ENCODE results near the gene RAB3C.

The RAB3C gene

DNA sequence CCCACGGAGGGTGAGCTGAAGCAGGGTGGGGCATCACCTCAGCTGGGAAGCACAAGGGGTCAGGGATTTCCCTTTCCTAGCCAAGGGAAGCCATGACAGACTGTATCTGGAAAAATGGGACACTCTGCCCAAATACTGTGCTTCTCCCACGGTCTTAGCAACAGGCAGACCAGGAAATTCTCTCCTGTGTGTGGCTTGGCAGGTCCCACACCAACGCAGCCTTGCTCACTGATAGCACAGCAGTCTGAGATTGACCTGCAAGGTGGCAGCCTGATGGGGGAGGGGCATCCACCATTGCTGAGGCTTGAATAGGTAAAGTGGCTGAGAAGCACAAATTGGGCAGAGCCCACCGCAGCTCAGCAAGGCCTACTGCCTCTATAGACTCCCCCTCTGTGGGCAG lies 23.2 kb downstream of the RAB3C start:
- no peak for DNase-seq

DNA sequence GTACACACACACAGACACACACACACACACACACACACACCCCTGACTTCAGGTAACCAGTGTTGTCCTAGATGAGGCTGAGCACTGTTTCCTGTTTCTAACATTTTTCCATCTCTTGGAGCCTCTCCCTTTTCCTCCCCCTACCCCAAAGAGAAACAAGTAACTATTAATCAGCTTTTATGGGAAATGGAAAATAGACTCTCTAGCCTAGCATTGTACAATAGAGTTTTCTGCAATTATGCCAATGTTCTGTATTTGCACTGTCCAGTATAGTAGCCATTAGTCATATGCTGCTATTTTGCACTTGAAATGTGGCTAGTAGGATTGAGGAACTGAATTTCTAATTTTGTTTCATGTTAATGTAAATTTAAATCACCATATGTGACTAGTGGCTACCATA lies 33.1 kb downstream of the RAB3C start:
- DNase-seq, result no peak

DNA sequence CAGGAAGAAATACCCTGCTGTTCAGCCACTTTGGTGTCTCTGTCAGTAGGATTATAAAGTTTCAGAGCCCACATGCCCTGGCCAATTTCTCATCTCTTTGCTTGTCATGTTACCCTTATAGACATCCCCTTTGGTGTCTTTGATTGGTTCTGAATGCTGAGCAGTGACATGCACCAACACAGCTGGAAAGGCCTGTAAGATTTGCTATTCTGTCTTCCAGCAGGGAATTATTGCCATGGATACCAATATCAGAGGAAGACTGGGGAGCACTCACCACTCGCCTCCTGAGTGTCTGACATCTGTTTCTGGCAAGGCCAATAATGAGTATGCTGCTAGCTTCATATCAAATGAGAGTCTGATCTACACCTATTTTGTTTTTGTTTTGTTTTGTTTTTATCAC lies 34.4 kb downstream of the RAB3C start:
- no peak for DNase-seq

DNA sequence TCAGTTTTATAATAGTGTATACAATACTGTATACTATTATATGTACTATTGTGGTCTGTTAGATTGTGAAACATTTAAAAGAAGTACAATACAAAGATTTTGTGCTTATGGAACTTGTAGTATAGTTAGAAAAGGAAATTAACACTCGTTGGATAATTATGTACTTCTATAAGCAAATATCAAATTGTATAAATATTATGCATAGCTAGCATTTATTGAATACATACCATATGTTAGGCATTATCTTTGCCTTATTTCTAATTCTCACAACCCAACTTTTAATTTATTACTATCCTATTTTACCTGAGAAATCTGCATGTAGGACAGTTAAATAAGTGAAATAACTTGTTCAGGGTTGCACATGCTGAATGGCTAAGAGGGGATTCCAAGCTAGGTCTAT lies 37.5 kb downstream of the RAB3C start:
- no peak for DNase-seq

DNA sequence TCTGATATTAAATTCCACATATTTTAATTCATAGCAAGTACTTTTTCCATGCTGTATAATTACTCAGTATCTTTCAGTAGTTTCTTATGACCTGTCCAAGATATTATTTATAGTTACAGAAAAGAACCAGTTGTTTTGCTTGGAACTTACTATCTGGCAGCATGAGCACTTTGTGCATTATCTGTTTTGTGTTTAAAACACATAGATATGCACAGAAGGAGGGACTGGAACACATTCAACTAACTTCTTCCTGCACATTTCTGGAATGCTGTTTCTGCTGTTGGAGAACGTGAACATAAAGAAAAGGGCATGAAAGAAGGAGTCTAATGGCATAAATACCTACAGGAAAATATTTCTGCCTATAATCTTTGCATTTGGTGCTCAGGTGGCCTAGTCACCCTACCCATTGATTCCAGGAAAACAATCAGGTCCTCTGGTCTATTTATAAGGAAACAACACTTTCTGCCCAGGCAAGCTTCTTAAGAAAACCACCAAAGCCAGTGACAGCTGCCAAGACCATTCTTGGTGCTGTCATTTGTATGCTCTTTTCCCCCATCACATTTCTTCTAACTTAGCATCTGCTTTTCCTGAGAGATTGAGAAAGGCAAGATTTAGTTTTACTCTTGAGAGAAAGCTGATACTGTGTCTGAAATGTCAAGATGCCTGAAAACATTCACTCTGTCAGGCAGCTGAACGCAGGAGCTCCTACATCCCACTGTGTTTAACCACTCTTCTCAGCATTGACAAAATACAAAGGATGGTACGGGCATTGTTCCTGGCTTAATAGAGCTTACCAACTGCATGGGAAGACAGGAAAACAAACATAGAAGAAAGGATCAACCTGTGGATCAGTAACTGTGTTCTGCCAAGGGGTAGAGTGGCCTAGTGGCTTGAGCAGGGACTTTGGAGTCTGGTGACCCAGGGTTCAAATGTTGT lies 40.3 kb downstream of the RAB3C start:
- no peak for DNase-seq

DNA sequence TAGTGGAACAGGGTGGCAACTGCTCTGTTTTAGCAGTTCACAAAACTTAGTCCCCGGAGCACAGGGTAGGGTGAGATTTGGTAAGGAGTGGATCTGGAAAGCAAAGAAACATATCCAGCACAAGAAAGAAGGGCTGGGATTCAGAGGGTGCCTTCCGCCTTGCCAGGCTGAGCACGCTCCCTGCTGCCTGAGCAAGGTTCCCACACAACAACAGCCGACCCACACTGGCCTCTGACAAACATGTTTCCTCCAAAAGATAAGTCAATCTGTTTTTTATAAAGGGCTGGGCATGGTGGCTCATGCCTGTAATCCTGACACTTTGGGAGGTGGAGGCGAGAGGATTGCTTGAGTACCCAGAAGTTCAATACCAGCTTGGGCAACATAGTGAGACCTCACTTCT lies 45.8 kb downstream of the RAB3C start:
- DNase-seq, result no peak

DNA sequence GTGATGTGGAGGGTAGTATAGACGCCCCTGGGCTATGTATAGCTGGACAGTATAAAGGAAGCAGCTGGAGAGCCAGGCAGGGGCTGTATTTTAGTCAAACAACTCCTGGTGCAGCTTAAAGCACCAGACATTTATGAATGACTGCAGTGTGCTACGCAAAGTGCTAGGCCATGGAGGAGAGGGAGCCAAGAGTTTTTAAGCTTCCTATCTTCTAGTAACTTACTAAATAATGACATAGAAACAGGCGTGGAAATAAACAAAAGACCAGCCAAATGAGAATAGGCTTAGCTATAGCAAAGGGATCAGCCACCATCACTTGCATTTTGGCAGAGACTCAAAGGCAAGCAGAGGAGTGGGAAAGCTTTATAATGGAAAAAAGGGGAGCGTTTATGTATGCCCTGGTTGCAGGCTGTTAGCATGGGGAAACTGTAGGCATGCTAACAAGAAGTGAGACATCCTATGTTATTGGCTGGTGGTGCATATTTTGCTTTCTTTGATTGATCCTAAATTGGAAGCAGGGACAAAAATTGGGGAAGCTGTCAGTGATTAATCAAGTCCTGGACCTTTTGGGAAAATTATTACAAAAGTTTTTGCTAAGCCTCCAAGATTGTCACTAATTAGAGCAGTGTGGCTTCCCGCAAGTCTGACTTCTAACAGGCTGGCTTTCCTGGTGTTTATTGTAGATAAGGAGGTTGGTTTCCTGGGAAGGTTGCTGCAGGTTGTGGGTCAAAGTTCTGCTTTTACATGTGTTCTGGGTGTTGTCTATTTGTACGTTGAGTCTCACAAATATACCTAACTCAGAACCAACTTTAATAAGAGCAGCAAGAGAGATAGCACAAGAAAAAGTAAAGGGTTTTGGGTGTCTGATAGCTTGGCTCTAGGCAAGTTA lies 46.6 kb downstream of the RAB3C start:
- DNase-seq, result no peak

DNA sequence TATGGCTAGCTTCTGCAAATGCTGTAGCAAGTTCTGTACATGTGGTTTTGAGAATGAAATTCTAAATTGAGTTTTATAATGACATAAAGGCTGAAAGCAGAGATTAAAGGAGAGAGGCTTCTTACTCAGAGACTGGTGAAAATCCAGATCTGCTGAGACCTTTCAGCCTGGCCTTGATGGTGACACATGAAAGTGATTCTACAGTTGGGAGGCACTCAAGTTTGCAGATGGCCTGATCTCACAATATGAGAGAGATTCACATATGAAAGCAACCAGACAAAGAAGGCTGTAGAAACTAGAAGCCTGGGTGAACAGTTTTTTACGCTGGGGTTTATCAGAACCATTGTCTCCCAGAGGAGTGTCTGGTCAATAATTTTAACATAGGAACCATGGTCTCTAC lies 49.0 kb downstream of the RAB3C start:
- no peak for DNase-seq

DNA sequence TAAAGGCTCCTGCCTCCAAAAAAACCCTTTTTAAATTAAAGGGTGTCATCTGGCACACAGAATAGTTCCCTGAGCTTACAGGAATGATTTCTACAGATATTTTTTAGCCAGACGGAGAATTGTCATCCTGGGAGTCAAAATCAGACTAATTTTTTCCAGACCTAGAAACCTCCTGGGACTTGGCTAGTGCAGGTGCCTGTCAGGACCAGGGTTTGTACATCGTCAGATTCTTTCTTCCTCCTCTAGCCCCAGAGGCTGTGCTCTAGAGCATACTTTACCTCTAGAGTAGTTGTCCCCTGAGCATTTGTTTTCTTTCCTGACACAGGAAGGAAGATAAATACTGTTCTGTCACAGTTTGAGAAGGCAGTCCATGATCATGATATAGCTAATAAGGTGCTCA lies 52.5 kb downstream of the RAB3C start:
- DNase-seq, result no peak

DNA sequence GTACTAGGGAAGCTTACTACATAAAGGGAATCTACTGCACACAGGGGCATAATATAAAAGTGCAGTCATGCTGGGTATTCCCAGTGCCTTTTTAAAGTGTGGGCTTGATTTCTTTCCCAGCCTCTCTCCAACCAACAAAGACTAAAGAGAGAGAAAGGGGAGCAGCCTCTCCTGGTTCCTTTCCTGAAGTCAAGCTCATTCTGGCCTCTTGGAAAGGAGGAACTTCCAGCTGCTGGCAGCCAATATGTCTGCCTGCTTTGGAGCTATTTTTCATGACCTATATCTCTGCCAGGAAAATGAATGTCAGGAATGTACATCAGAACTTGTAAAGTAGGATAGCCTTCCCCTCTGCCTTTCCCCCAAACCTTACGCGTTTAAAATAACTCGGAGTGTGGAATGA lies 57.1 kb downstream of the RAB3C start:
- DNase-seq, result no peak

DNA sequence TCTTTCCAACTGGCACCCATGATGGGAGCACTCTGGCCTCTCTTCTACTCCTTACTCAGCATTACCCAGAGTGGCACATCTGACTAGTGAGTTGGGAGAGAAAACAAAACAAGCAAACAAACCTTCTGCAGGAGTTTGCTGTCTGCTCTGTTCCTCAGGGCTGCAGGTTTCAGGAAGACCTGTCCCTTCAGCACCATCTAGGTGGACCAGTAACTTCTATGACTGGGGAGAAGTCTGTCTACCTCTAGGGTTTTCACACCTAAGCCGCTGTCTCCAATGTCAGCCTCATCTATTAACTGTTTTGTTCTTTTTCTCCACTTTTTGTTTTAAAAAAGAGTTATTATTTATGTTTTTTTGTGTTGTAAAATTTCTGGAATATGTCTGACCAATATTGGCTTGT lies 58.7 kb downstream of the RAB3C start:
- DNase-seq, result no peak

DNA sequence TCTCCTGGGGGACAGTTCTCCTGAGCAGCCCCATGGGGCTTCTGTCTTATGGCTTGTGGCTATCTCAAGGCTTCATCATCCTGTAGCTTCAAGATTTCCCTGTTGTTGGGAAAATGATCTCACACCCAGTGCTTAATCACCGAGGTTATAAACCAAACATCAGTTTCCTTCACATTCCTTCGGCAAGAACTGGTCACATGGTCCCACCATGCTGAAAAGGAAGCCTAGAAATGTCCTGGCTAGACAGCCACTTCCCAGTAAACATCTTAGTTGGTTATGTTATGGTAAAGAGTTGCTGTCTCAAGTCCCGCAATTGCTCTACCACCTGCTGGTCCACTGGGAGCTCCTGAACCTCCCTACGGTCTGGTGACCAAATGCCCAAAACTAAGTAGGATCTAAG lies 66.0 kb downstream of the RAB3C start:
- no peak for DNase-seq

DNA sequence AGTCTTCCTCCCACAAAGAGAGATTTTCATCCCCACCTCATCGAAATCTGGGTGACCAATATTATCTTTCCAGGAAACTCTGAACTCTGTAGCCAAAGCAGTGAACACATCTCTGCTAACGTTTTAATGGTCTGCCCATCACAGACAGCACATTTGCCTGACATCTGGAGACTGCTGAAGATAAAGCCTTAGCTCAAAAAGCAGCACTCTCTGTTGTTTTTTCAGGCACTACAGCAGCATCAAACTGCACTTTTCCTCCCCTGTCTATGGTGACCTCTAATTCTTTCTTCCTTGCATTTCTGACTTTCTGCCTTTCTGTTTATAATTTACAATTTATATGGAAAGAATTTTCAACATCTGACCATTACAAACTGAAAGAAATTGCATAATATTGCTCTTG lies 66.8 kb downstream of the RAB3C start:
- DNase-seq, result no peak

DNA sequence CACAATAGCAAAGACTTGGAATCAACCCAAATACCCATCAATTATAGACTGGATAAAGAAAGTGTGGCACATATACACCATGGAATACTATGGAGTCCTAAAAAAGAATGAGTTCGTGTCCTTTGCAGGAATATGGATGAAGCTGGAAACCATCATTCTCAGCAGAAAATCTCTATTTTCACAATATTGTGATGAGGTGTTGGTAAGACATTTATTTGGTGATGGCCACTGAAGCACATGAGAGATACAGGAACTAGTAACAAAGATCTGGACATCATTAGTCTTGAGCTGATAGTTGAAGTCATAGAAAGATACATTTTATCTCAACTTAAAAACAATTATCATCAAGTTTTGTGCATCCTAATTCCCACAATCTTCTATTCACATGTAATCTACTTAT lies 70.6 kb downstream of the RAB3C start:
- no peak for DNase-seq

DNA sequence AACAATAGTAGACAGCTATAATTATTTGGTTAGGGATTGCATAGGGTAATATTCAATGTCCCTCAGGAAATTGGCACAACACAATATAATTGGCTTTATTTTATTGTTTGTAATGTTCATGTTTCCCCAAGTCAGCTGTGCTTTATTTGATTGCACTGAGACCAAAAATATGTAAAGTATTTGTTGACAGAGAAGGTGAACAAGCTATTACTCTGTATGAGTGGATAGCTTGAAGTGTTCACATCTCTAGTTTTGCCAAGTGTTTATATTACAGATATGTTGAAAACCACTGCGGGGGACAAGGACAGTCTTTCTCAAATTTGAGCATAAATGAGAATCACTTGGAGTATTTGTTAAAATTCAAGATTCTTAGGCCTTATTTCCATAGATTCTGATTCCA lies 83.3 kb downstream of the RAB3C start:
- no peak for DNase-seq

DNA sequence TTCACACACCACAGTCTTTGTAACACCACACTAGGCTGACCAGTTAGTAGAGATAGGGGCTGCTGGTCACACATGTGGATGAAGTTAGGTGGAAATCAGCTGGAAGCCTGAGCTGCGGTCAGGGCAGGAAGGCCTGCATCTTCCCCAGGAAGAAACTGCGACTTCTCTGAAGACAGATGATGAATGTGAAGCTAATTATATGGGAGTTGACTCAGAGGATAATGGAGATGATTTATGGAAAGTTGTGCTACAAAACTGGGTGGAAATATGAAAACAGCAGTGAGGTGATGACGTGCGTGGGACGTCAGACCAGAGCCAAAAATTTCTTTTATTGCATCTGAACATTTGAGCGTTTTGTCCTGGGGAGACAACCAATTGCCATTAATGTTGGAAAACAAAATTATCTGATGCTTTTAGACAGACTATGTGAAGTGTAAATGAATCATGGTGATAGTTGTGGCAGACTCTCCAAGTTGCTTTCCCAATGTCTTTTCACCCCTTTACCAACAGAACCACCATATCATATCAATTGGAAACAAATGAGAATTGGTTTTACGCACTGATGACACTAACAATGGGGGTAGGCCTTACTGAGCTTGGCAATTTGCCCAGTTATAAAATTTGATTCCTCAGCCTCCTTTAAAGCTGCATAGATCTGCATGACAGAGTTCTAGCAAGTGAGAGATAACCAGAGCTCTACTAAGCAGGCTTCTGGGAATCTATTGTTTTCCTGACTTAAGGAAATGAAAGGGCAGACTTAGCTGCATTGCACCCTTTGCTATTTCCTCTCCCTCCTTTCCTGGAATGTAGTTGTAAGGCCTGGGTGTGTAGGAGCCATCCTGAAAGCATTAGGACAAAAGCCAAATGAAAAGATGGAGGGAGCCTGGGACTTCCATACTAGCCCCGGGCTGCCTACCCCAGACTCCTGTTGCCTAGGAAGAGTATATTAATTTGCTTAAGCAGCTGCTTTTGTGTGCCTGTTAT lies 84.0 kb downstream of the RAB3C start:
- no peak for DNase-seq

DNA sequence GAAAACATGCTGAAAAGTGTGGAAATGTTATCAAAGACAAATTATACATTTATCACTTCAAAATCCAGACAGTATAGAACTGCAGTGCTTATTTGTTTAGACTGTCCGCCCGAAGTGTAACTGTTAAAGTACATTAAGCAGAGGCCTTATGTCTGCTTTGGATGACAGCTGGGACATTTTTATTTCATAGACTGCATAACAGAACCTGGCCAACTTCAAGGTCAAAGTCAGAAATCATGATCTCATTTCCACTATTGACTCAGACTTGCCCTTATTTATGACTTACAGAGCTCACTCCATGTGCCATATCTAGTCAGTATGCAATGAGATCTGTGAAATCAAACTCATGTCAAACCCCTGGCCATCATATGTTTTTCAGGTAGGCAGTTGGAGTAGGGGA lies 87.7 kb downstream of the RAB3C start:
- no peak for DNase-seq

DNA sequence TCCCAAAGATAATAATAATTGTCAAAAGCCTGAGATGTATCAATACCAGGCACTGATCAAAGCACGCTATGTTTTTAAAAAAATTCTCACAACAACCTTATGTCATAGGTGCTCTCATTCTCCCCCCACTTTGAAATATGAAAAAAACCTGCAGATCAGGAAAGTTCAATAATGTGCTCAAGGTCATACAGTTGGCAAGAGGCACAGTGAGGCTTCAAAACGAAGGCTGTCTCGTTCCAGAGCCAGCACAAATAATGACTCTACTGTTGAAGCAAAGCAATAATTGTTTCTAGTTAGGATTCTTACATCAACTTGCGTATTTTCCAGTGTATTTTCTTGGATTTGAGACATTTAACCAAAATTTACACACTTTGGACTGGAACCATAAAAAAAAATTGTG lies 88.3 kb downstream of the RAB3C start:
- no peak for DNase-seq

DNA sequence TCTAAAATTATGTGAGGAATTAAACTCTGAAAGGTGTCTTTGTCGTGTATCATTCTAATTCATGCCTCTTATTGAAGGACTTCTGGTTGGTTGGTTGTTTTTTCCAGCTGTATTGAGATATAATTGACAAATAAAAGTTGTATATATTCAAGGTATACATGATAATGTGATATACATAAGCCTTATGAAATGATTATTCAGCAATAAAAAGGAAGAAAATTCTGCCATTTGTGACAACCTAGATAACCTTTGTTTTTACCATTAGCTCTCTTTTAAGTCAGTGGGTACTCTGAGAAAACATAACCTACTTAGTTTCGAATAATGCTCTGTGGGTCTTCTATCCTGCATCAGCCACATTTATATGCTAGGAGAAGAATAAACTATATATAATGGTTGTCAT lies 89.6 kb downstream of the RAB3C start:
- no peak for DNase-seq

DNA sequence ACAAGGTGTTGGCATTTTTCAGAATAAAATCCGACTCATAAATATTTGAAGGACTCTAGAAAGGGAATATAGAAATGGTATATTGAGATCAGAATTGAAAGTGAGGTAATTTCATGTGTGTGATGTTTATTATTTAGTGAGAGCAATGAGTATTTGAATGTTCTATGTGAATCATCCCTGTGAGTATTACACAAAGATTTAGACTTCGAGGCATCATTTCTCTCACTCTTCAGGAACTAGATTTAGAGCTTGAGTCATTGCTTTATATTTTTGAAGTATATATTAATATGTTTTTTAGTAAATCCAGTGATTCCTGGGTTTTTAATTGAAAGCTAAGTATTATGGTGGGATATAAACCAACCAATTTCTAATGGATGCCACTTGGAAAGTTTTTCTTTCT lies 91.2 kb downstream of the RAB3C start:
- DNase-seq, result no peak

DNA sequence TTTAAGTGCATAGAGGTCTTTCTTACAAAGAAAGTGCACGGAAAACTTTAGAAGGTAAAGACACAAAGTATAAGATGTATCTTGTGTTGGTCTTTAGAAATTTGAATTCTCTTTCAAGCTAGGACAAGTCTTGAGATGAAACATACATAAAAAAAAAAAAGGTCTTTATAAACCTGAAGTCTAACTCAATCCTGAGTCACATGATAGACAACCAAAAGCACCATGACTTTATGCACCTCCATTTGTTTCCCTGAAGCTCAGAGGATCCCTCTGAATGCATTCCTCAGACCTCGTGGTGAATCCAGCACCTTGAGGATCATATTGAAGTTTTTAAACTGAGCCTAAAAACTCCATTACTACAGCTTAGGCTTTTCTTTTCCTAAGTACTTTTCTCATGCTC lies 91.8 kb downstream of the RAB3C start:
- no peak for DNase-seq

DNA sequence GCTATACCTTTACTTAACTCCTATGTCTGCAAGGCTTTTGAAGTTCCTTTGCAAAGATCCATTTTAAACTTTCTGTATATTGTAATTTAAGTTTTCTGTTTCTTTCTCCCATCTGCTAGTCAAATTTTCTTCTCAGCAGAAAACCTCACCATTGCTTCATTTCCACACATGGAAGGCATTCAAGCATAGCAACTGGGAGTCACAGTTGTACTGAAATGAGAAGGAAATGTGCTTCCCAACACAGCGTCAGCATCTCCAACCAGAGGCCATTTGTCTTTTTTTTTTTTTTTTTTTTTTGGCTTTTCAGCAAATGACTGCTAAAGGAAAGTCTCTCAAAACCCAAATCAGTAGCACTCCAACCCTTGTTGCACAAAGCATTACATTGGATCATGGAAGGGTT lies 92.5 kb downstream of the RAB3C start:
- no peak for DNase-seq

DNA sequence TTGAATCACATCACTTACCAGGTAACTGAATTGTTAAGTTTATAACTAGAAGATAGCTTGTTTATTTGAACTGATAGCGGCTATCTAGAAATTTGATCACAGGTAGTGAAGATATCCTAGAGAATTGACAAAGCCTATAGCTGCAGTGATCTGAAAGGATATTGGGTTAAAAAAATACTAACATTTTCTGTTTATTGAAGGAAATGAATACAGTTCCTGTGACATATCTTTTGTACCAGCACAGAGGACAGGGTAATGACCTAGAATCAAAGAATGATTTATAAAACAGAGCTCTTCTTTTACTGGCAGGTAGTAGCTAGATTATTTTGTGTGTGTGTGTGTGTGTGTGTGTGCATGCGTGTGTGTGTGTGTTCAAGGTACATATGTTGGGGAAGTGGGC lies 94.8 kb downstream of the RAB3C start:
- no peak for DNase-seq

All from NCI-H187 treated with DMSO at 0.1 percent for 48 hours (cell line).